Measurements from ENCODE around the gene RPL13.

The RPL13 gene

GRCh38 chr16:89565506-89566372 lies 5.3 kb downstream of the RPL13 start:
- H3K4me3 ChIP-seq (ENCODE audit: low read depth, low read length), result no peak overlapping the region
- ChIA-PET POLR2A (interaction anchor here (0.7 to 2.0 kb wide), 9 partner anchors 9 to 318 kb away, joined by 3 to 17 read pairs (median 6); partner anchors contain the start of gene SPATA2L), CTCF (interaction anchor here (0.5 to 3.1 kb wide), 12 partner anchors 8 to 453 kb away, joined by 3 to 20 read pairs (median 4); partner anchors contain the start of gene CPNE7)
- H3K9me3 ChIP-seq (ENCODE audit: control insufficient read depth, insufficient read depth, low read depth, low read length), result no peaks in the 10 kb centered on the region
- peaks cover 5 to 45% of the 10 kb centered on the region in 2 experiments; a peak in 2 of 3 replicates for H3K36me3 ChIP-seq (ENCODE audit: control insufficient read depth in 2 of 2, insufficient read depth in 1 of 2, low read length in 2 of 2)
- peaks cover 9% of the 10 kb centered on the region for H3K4me1 ChIP-seq (ENCODE audit: control insufficient read depth, insufficient read depth, low read length)
- peak overlapping the region; percentile 67 for H3K27ac ChIP-seq (ENCODE audit: extremely low read depth, low read depth, low read length)
- TF ChIP-seq ZBTB48 (tag by site-specific recombination; IDR thresholded peaks at IDR 0.05), result peak; percentile 28; the same call in 1 of the 2 replicates
- TF ChIP-seq ZBTB20 (tag by site-specific recombination; IDR thresholded peaks at IDR 0.05), result peak; percentile 80
- TF ChIP-seq, protein P1, sequence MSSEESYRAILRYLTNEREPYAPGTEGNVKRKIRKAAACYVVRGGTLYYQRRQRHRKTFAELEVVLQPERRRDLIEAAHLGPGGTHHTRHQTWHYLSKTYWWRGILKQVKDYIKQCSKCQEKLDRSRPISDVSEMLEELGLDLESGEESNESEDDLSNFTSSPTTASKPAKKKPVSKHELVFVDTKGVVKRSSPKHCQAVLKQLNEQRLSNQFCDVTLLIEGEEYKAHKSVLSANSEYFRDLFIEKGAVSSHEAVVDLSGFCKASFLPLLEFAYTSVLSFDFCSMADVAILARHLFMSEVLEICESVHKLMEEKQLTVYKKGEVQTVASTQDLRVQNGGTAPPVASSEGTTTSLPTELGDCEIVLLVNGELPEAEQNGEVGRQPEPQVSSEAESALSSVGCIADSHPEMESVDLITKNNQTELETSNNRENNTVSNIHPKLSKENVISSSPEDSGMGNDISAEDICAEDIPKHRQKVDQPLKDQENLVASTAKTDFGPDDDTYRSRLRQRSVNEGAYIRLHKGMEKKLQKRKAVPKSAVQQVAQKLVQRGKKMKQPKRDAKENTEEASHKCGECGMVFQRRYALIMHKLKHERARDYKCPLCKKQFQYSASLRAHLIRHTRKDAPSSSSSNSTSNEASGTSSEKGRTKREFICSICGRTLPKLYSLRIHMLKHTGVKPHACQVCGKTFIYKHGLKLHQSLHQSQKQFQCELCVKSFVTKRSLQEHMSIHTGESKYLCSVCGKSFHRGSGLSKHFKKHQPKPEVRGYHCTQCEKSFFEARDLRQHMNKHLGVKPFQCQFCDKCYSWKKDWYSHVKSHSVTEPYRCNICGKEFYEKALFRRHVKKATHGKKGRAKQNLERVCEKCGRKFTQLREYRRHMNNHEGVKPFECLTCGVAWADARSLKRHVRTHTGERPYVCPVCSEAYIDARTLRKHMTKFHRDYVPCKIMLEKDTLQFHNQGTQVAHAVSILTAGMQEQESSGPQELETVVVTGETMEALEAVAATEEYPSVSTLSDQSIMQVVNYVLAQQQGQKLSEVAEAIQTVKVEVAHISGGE (tag by site-specific recombination; conservative IDR thresholded peaks at IDR 0.05; ENCODE audit: low read depth), result peak; percentile 32; the same call in 1 of the 2 replicates
- peak; percentile 67 for TF ChIP-seq ZFHX2 (tag by site-specific recombination; conservative IDR thresholded peaks at IDR 0.05)
- TF ChIP-seq SP7 (tag by site-specific recombination; IDR thresholded peaks at IDR 0.05), result peak; percentile 58
- TF ChIP-seq, protein P2, sequence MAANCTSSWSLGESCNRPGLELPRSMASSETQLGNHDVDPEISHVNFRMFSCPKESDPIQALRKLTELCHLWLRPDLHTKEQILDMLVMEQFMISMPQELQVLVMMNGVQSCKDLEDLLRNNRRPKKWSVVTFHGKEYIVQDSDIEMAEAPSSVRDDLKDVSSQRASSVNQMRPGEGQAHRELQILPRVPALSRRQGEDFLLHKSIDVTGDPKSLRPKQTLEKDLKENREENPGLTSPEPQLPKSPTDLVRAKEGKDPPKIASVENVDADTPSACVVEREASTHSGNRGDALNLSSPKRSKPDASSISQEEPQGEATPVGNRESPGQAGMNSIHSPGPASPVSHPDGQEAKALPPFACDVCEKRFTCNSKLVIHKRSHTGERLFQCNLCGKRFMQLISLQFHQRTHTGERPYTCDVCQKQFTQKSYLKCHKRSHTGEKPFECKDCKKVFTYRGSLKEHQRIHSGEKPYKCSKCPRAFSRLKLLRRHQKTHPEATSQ (tag by site-specific recombination; IDR thresholded peaks at IDR 0.05), result no peak
- peak; percentile 71; the same call in 1 of the 2 replicates for TF ChIP-seq ZNF423 (tag by site-specific recombination; IDR thresholded peaks at IDR 0.05)
- TF ChIP-seq YY2 (tag by site-specific recombination; IDR thresholded peaks at IDR 0.05), result peak; percentile 37; the same call in 1 of the 2 replicates
- peak; percentile 76 for TF ChIP-seq ZXDB (tag by site-specific recombination; IDR thresholded peaks at IDR 0.05)
- TF ChIP-seq ZNF837 (tag by site-specific recombination; IDR thresholded peaks at IDR 0.05), result no peak
- peak; percentile 49; the same call in 1 of the 2 replicates for TF ChIP-seq MZF1 (tag by site-specific recombination; IDR thresholded peaks at IDR 0.05; ENCODE audit: borderline replicate concordance)
- TF ChIP-seq ZNF513 (tag by site-specific recombination; IDR thresholded peaks at IDR 0.05), result no peak
- 0 out of 2 replicates have a peak, but pooled peaks have one; percentile 14 for TF ChIP-seq ZNF24 (tag by site-specific recombination; IDR thresholded peaks at IDR 0.05)
- peak; percentile 48; the same call in 1 of the 2 replicates for TF ChIP-seq ZNF76 (tag by site-specific recombination; IDR thresholded peaks at IDR 0.05; ENCODE audit: borderline replicate concordance, low read depth)
- no peak; the same call in none of the 2 replicates for TF ChIP-seq KLF8 (tag by site-specific recombination; IDR thresholded peaks at IDR 0.05)
- 0 out of 2 replicates have a peak, but pooled peaks have one; percentile 20 for TF ChIP-seq ZNF768 (tag by site-specific recombination; IDR thresholded peaks at IDR 0.05)
- peak; percentile 68 for TF ChIP-seq ZNF335 (tag by site-specific recombination; conservative IDR thresholded peaks at IDR 0.05)
- peak; percentile 53 for TF ChIP-seq BCL11A (tag by site-specific recombination; IDR thresholded peaks at IDR 0.05; ENCODE audit: low read depth)
- TF ChIP-seq, protein P3, sequence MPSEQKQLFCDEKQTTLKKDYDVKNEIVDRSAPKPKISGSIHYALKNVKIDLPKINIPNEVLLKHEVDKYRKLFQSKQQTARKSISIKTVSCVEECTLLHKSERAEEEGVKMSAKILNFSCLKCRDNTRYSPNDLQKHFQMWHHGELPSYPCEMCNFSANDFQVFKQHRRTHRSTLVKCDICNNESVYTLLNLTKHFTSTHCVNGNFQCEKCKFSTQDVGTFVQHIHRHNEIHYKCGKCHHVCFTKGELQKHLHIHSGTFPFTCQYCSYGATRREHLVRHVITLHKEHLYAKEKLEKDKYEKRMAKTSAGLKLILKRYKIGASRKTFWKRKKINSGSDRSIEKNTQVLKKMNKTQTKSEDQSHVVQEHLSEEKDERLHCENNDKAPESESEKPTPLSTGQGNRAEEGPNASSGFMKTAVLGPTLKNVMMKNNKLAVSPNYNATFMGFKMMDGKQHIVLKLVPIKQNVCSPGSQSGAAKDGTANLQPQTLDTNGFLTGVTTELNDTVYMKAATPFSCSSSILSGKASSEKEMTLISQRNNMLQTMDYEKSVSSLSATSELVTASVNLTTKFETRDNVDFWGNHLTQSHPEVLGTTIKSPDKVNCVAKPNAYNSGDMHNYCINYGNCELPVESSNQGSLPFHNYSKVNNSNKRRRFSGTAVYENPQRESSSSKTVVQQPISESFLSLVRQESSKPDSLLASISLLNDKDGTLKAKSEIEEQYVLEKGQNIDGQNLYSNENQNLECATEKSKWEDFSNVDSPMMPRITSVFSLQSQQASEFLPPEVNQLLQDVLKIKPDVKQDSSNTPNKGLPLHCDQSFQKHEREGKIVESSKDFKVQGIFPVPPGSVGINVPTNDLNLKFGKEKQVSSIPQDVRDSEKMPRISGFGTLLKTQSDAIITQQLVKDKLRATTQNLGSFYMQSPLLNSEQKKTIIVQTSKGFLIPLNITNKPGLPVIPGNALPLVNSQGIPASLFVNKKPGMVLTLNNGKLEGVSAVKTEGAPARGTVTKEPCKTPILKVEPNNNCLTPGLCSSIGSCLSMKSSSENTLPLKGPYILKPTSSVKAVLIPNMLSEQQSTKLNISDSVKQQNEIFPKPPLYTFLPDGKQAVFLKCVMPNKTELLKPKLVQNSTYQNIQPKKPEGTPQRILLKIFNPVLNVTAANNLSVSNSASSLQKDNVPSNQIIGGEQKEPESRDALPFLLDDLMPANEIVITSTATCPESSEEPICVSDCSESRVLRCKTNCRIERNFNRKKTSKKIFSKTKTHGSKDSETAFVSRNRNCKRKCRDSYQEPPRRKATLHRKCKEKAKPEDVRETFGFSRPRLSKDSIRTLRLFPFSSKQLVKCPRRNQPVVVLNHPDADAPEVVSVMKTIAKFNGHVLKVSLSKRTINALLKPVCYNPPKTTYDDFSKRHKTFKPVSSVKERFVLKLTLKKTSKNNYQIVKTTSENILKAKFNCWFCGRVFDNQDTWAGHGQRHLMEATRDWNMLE (tag by site-specific recombination; conservative IDR thresholded peaks at IDR 0.05; ENCODE audit: low read depth), result no peak
- TF ChIP-seq, protein P4, sequence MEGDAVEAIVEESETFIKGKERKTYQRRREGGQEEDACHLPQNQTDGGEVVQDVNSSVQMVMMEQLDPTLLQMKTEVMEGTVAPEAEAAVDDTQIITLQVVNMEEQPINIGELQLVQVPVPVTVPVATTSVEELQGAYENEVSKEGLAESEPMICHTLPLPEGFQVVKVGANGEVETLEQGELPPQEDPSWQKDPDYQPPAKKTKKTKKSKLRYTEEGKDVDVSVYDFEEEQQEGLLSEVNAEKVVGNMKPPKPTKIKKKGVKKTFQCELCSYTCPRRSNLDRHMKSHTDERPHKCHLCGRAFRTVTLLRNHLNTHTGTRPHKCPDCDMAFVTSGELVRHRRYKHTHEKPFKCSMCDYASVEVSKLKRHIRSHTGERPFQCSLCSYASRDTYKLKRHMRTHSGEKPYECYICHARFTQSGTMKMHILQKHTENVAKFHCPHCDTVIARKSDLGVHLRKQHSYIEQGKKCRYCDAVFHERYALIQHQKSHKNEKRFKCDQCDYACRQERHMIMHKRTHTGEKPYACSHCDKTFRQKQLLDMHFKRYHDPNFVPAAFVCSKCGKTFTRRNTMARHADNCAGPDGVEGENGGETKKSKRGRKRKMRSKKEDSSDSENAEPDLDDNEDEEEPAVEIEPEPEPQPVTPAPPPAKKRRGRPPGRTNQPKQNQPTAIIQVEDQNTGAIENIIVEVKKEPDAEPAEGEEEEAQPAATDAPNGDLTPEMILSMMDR (tag by site-specific recombination; IDR thresholded peaks at IDR 0.05), result peak; percentile 98
- TF ChIP-seq ZNF660 (tag by site-specific recombination; IDR thresholded peaks at IDR 0.05), result peak; percentile 64
- peak; percentile 73; the same call in 1 of the 2 replicates for TF ChIP-seq ZNF501 (tag by site-specific recombination; IDR thresholded peaks at IDR 0.05)
